Measurements from ENCODE around the gene NEO1.
"Not testable (repeated sequence)": the region's sequence is repeated elsewhere in the genome, so short reads cannot be mapped to it uniquely, and the experiment has no call there.

Gene NEO1

GRCh38 chr15:73156431-73157191 is 104.3 kb downstream of the NEO1 start:
- no peaks in the 10 kb centered on the region for H3K36me3 ChIP-seq (ENCODE audit: control insufficient read depth, low read depth, low read length)
- H3K4me3 ChIP-seq (ENCODE audit: low read length): no peak overlapping the region
- no peaks in the 10 kb centered on the region for H3K4me1 ChIP-seq (ENCODE audit: control insufficient read depth, low read depth, low read length)
- no peaks in the 10 kb centered on the region for H3K9me3 ChIP-seq (ENCODE audit: control insufficient read depth, low read depth, low read length)
- H3K27ac ChIP-seq (ENCODE audit: low read length): no peak overlapping the region
- no peaks in the 10 kb centered on the region for H3K27me3 ChIP-seq (ENCODE audit: control insufficient read depth, insufficient read depth, low read length)
- no peak overlapping the region for H3K9ac ChIP-seq (ENCODE audit: low read length)

- Histone ChIP-seq H3K36me3 (ENCODE audit: control insufficient read depth, low read depth, low read length) (peaks cover 5% of the 10 kb centered on the region), H3K9ac (ENCODE audit: low read length) (no peak overlapping the region), H3K27me3 (ENCODE audit: control insufficient read depth, insufficient read depth, low read length) (no peaks in the 10 kb centered on the region), H3K4me1 (ENCODE audit: control insufficient read depth, low read depth, low read length) (no peaks in the 10 kb centered on the region), H3K4me3 (ENCODE audit: low read length) (no peak overlapping the region), H3K9me3 (ENCODE audit: control insufficient read depth, low read depth, low read length) (peaks cover 5% of the 10 kb centered on the region), H3K27ac (ENCODE audit: low read length) (no peak overlapping the region)
Measured at GRCh38 chr15:73161546-73161945, 109.3 kb downstream of the NEO1 start.

- Histone ChIP-seq H3K27ac (ENCODE audit: low read length) (no peak overlapping the region), H3K4me1 (ENCODE audit: control insufficient read depth, low read depth, low read length) (peaks cover 9% of the 10 kb centered on the region), H3K27me3 (ENCODE audit: control insufficient read depth, insufficient read depth, low read length) (no peaks in the 10 kb centered on the region), H3K36me3 (ENCODE audit: control insufficient read depth, low read depth, low read length) (peaks cover 5% of the 10 kb centered on the region), H3K9ac (ENCODE audit: low read length) (no peak overlapping the region), H3K9me3 (ENCODE audit: control insufficient read depth, low read depth, low read length) (peaks cover 5% of the 10 kb centered on the region), H3K4me3 (ENCODE audit: low read length) (no peak overlapping the region)
Measured at GRCh38 chr15:73165435-73165834, 113.2 kb downstream of the NEO1 start.

- no peaks in the 10 kb centered on the region for H3K27me3 ChIP-seq (ENCODE audit: control insufficient read depth, insufficient read depth, low read length)
- H3K27ac ChIP-seq (ENCODE audit: low read length): no peak overlapping the region
- H3K4me1 ChIP-seq (ENCODE audit: control insufficient read depth, low read depth, low read length): peaks cover 9% of the 10 kb centered on the region
- peaks cover 5% of the 10 kb centered on the region for H3K36me3 ChIP-seq (ENCODE audit: control insufficient read depth, low read depth, low read length)
- H3K4me3 ChIP-seq (ENCODE audit: low read length): no peak overlapping the region
- no peak overlapping the region for H3K9ac ChIP-seq (ENCODE audit: low read length)
- peaks cover 5% of the 10 kb centered on the region for H3K9me3 ChIP-seq (ENCODE audit: control insufficient read depth, low read depth, low read length)
Measured at GRCh38 chr15:73165844-73166243, 113.6 kb downstream of the NEO1 start.

GRCh38 chr15:73166711-73167110 is 114.4 kb downstream of the NEO1 start:
- H3K9ac ChIP-seq (ENCODE audit: low read length); H3K36me3 ChIP-seq (ENCODE audit: control insufficient read depth, low read depth, low read length); H3K9me3 ChIP-seq (ENCODE audit: control insufficient read depth, low read depth, low read length); H3K27me3 ChIP-seq (ENCODE audit: control insufficient read depth, insufficient read depth, low read length); H3K4me3 ChIP-seq (ENCODE audit: low read length); H3K4me1 ChIP-seq (ENCODE audit: control insufficient read depth, low read depth, low read length); H3K27ac ChIP-seq (ENCODE audit: low read length): not testable (repeated sequence)

- no peak overlapping the region for H3K4me3 ChIP-seq (ENCODE audit: low read length)
- no peaks in the 10 kb centered on the region for H3K27me3 ChIP-seq (ENCODE audit: control insufficient read depth, insufficient read depth, low read length)
- peaks cover 9% of the 10 kb centered on the region for H3K4me1 ChIP-seq (ENCODE audit: control insufficient read depth, low read depth, low read length)
- no peak overlapping the region for H3K9ac ChIP-seq (ENCODE audit: low read length)
- peaks cover 5% of the 10 kb centered on the region for H3K9me3 ChIP-seq (ENCODE audit: control insufficient read depth, low read depth, low read length)
- H3K27ac ChIP-seq (ENCODE audit: low read length): no peak overlapping the region
- H3K36me3 ChIP-seq (ENCODE audit: control insufficient read depth, low read depth, low read length): peaks cover 5% of the 10 kb centered on the region
Measured at GRCh38 chr15:73168487-73168886, 116.2 kb downstream of the NEO1 start.

GRCh38 chr15:73171711-73172110 is 119.4 kb downstream of the NEO1 start:
- no peak overlapping the region for H3K9ac ChIP-seq (ENCODE audit: low read length)
- H3K27ac ChIP-seq (ENCODE audit: low read length): no peak overlapping the region
- peaks cover 14% of the 10 kb centered on the region for H3K4me1 ChIP-seq (ENCODE audit: control insufficient read depth, low read depth, low read length)
- H3K4me3 ChIP-seq (ENCODE audit: low read length): no peak overlapping the region
- no peaks in the 10 kb centered on the region for H3K27me3 ChIP-seq (ENCODE audit: control insufficient read depth, insufficient read depth, low read length)
- no peaks in the 10 kb centered on the region for H3K9me3 ChIP-seq (ENCODE audit: control insufficient read depth, low read depth, low read length)
- H3K36me3 ChIP-seq (ENCODE audit: control insufficient read depth, low read depth, low read length): no peaks in the 10 kb centered on the region

GRCh38 chr15:73172508-73172907 is 120.2 kb downstream of the NEO1 start:
- H3K4me3 ChIP-seq (ENCODE audit: low read length): no peak overlapping the region
- no peak overlapping the region for H3K9ac ChIP-seq (ENCODE audit: low read length)

GRCh38 chr15:73174171-73174570 is 121.9 kb downstream of the NEO1 start:
- H3K9ac ChIP-seq (ENCODE audit: low read length): no peak overlapping the region
- no peaks in the 10 kb centered on the region for H3K27me3 ChIP-seq (ENCODE audit: control insufficient read depth, insufficient read depth, low read length)
- peaks cover 8% of the 10 kb centered on the region for H3K4me1 ChIP-seq (ENCODE audit: control insufficient read depth, low read depth, low read length)
- H3K27ac ChIP-seq (ENCODE audit: low read length): no peak overlapping the region
- no peak overlapping the region for H3K4me3 ChIP-seq (ENCODE audit: low read length)
- H3K36me3 ChIP-seq (ENCODE audit: control insufficient read depth, low read depth, low read length): no peaks in the 10 kb centered on the region
- H3K9me3 ChIP-seq (ENCODE audit: control insufficient read depth, low read depth, low read length): no peaks in the 10 kb centered on the region

More at GRCh38 chr15:73172508-73172907, 120.2 kb downstream of the NEO1 start:
- no peak overlapping the region for H3K27ac ChIP-seq (ENCODE audit: low read length)
- no peaks in the 10 kb centered on the region for H3K27me3 ChIP-seq (ENCODE audit: control insufficient read depth, insufficient read depth, low read length)
- peaks cover 14% of the 10 kb centered on the region for H3K4me1 ChIP-seq (ENCODE audit: control insufficient read depth, low read depth, low read length)
- H3K9me3 ChIP-seq (ENCODE audit: control insufficient read depth, low read depth, low read length): no peaks in the 10 kb centered on the region
- H3K36me3 ChIP-seq (ENCODE audit: control insufficient read depth, low read depth, low read length): no peaks in the 10 kb centered on the region

GRCh38 chr15:73175382-73175781 is 123.1 kb downstream of the NEO1 start:
- H3K27ac ChIP-seq (ENCODE audit: low read length): no peak overlapping the region
- H3K9ac ChIP-seq (ENCODE audit: low read length): no peak overlapping the region
- H3K4me1 ChIP-seq (ENCODE audit: control insufficient read depth, low read depth, low read length): peaks cover 5% of the 10 kb centered on the region
- no peaks in the 10 kb centered on the region for H3K27me3 ChIP-seq (ENCODE audit: control insufficient read depth, insufficient read depth, low read length)
- H3K4me3 ChIP-seq (ENCODE audit: low read length): no peak overlapping the region
- H3K9me3 ChIP-seq (ENCODE audit: control insufficient read depth, low read depth, low read length): no peaks in the 10 kb centered on the region
- H3K36me3 ChIP-seq (ENCODE audit: control insufficient read depth, low read depth, low read length): peaks cover 3% of the 10 kb centered on the region

- Histone ChIP-seq H3K27me3 (ENCODE audit: control insufficient read depth, insufficient read depth, low read length) (no peaks in the 10 kb centered on the region), H3K9me3 (ENCODE audit: control insufficient read depth, low read depth, low read length) (peaks cover 7% of the 10 kb centered on the region), H3K9ac (ENCODE audit: low read length) (no peak overlapping the region), H3K4me3 (ENCODE audit: low read length) (no peak overlapping the region), H3K36me3 (ENCODE audit: control insufficient read depth, low read depth, low read length) (peaks cover 3% of the 10 kb centered on the region), H3K4me1 (ENCODE audit: control insufficient read depth, low read depth, low read length) (peaks cover 5% of the 10 kb centered on the region), H3K27ac (ENCODE audit: low read length) (no peak overlapping the region)
Measured at GRCh38 chr15:73176598-73176997, 124.3 kb downstream of the NEO1 start.

GRCh38 chr15:73183071-73183470 is 130.8 kb downstream of the NEO1 start:
- Histone ChIP-seq H3K36me3 (ENCODE audit: control insufficient read depth, low read depth, low read length) (peaks cover 3% of the 10 kb centered on the region), H3K4me1 (ENCODE audit: control insufficient read depth, low read depth, low read length) (no peaks in the 10 kb centered on the region), H3K27ac (ENCODE audit: low read length) (no peak overlapping the region), H3K9ac (ENCODE audit: low read length) (no peak overlapping the region), H3K27me3 (ENCODE audit: control insufficient read depth, insufficient read depth, low read length) (no peaks in the 10 kb centered on the region), H3K9me3 (ENCODE audit: control insufficient read depth, low read depth, low read length) (peaks cover 12% of the 10 kb centered on the region), H3K4me3 (ENCODE audit: low read length) (no peak overlapping the region)
